HG03066 (cell line): ENCODE data around the gene PCCA.
"Not testable (repeated sequence)": the region's sequence is repeated elsewhere in the genome, so short reads cannot be mapped to it uniquely, and the experiment has no call there.

Source experiments
- ATAC-seq: cut with Tn5 transposase; IDR thresholded peaks from one replicate; pipeline ENCODE4 v1.9.1; 2021; ENCODE audit warnings: low read depth; ENCODE audit not compliant: unreplicated experiment

The PCCA gene

DNA sequence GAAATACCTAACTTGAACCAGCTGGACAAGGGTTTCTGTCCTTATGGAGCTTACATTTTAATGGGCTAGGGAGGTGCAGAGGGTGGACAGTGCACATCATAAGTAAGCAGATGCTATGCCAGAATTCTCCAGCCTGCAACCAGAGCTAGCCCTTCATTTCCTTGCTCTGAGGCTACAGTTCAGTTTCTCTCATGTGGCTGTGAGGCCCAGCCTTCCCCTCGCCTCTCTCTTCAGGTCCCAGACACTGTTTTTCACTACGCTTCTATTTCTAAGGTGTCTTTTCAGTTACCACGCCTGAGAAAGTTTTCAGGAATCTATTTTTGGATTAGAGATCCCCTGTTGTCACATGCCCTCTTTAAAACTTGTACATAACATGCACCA lies 141.9 kb downstream of the PCCA start:
- no peak for ATAC-seq

DNA sequence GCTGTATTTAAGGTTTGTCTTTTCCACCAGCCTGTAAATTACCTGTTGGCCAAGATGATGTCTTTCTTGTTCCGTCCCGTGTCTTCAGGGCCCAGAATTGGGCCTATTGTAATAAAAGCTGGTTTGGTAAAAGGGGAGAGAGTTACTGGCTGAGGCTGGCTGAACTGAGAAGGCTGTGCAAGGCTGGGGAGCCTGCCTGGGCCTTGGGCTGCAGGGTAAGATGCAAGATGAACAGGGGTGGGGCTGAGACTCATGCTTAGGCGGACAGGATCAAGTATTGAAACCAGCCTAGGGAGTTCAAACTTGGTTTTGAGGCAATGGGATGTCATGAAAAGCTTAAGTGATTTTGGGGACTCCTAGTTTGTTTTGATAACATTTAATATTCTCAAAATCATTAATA lies 142.3 kb downstream of the PCCA start:
- no peak for ATAC-seq

DNA sequence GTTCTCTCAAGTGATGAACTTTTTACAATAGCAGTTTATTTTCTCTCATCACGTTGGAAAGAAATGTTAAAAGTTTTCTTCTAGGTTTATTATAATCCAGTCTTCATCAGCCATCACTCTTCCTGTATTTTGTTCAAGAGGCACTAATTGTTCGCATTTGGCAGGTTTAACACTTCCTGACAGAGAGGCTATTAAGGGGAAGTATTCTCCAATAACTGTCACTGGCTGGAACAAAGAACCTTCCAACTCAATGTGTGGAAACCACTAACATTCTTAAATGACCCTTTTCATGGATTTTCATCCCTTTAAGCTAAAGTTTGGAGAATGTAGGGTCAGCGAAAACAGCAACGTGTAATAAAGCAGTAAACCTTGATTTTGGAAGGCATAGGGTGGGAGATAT lies 145.1 kb downstream of the PCCA start:
- ATAC-seq, result no peak

DNA sequence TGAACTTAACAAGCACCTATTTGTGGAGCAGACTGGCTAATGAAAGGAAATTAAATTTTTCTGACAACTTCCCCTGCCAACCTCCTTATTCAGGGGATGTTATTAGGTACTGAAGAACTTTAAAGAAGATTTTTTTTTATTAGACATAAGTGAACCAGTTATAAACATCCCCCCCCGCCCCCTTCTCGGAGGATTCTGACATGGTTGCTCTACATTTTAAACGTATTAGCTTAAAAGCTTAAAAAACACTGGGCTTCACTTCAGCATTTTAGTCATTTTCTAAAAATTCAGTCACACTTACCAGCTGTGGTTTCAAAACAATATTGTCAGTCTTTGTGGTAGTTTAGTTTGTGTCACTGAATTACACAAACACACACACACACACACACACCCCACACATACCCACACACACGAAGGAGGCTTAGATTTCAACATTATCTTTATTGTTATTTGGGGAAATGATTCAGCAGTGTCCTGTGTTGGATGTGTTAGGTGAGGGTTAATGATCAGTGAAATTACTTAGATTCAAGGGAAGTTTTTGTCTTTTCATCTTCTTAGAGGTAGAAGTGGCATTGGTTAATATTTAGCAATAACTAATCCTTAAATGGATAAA lies 145.7 kb downstream of the PCCA start:
- ATAC-seq, result no peak

DNA sequence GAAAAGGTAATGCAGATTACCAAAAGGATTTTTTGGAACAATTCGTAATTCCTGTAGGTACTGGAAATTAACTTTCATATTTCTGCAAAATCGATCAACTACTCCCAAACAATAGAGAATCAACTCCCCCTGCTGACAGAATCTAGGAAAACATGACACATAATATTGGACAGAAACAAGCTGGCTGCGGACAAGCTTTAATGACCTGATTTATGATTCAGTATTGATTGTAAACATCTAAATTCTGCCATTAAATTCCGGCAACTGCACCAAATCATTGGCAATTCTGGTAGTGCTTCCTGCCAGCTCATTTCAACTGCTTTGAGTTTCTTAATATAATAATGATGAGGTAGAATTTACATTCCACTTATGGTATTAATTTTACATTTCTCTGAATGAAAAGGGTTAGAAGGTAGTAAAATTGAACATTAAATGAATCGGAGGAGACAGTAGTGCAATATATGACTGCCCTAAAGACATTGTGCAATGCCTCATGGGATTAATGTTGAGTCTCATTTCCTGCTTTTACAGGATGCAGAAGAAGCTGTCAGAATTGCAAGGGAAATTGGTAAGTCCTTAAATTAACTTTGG lies 146.5 kb downstream of the PCCA start:
- ATAC-seq, result no peak

DNA sequence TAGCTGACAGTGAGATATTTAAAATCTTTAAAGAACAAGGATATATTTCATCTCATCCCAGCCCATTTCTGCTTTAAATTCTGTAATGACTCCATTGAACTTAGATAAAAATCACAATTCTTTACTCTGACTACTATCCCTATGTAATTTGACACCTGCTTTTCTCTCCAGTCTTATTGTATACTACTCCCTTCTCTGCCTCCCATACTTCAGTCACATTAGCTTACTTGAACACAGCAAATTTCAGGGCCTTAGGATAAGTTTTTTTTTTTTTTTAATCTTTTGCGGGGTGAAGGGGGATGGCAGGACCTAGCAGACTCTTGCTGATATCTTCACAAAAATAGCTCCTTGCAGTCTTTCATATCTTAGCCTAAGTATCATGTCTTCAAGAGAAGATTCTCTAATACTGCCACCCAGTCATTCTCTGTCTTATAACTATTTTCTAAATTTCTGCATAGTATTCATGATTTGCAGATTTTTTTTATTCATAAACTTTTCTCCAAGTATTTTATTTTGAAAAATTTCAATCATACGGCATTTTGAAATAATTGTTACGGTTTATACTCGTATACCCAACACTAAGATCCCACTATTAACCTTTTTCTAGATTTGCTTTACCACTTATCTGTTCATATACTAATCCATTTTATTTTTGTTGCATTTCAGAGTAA lies 151.4 kb downstream of the PCCA start:
- ATAC-seq, result no peak

DNA sequence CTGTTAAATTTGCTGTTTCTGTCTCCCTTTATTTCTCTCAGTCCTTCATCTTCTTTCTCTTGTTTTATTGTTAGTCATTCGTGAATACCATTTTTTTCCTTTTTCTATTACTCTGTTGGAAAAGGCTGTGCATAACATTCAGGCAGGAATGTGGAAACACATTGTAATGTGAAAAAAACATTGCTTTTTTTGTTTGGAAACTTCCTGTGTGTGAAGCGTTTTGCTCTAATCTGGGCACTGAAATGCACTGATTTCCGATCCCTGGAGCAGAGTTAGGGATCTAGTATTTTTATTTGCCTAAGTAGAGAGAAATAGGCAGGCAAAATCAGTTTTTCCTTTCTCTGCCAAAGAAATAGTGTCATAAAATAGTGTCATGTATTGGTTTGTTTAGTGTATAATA lies 155.5 kb downstream of the PCCA start:
- no peak for ATAC-seq

DNA sequence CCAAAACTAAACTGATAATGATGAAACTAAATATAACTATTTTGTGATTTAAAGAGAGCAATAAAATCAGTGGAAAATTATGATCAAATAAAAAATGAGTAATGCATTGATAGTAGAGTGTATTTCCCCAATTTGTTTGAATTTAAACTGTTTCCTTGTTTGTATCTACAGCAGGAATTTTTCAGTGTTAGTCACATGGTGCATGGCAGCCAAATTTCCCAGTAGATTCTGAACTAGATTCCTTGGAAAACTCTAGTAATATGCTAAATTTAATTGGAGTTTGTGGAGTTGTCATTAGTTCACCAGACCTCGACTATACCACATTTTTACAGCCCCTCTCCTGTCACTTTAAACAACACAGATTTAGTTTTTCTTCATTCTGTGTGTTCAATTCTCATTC lies 156.2 kb downstream of the PCCA start:
- ATAC-seq, result no peak

DNA sequence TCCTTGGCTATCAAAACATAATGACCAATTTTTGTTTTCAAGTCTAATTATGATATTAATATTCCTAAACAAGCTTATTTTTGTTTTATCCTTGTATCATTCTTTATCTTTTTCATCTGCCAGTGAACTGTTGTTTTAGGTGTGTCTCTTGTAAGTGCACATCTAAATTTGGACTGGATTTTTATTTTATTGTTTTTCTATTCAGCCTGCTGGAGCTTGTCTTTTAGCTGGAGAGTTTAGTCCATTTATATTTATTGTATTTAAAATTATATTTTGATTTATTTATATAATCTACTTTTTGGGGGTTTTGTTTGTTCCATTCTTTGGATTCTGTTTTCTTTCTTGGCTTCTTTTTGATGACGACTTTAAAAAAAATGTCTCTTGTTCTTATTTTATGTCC lies 159.0 kb downstream of the PCCA start:
- ATAC-seq, result no peak

DNA sequence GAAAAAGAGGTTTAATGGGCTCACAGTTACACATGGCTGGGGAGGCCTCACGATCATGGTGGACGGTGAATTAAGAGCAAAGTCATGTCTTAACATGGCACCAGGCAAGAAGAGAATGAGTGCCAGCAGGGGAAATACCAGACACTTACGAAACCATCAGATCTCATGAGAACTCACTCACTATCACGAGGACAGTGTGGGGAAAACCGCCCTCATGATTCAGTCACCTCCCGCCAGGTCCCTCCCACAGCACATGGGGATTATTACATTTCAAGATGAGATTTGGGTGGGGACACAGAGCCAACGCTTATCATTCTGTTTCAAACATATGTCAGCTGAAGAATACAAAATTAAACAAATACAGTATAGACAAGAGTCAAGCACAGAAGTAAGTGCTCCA lies 165.1 kb downstream of the PCCA start:
- ATAC-seq, result no peak

DNA sequence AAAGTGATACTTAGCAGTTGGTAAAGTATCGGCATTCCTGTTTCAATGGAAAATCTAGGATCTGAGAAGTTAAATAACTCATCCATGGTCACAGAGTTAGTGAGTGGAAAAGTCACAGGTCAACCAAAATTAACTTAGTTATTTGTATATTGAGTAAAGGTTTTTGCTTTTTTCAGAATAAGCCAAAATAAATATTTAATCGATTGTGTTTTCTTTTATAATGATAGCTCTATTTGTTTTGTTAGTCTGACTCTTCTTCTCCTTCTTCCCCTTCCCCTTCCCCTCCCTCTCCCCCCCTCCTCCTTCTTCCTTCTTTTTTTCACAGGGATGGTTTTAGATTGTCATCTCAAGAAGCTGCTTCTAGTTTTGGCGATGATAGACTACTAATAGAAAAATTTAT lies 173.5 kb downstream of the PCCA start:
- no peak for ATAC-seq

DNA sequence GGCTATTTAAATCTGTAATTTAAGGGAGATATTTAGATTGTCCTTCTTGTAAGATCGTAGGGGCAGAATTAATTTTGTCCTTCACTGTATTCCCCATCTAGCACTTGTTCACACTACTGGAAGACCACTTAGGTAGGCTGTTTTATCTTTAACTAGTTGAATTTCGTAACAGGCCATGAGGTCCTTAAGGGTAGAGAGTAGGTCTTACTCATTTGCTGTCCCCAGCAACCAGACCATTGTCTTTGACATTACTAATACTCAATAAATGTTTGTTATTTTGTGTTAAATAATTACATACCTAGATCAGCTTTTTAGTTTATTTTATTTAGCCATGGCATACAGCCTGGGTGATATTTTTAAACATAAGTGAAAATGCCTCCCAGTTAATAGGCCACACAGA lies 177.1 kb downstream of the PCCA start:
- no peak for ATAC-seq

DNA sequence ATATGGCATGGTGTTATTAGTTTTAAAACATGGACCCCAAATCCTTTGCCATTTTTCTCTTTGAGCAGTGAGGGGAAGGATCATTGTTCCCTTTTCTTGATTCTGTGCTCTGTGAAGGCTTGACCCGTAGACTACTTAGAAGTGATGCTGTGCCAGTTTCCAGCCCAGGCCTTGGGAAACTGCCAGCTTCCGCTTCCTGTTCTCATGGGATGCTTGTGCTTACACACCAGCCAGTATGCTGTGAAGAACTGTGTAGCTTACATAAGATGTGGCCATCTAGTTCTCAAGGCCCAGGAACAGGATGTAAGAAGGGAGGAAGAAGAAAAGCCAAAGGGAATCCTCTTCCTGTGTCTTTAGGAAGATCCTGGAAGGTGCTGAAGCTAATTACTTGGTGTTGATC lies 180.9 kb downstream of the PCCA start:
- ATAC-seq, result no peak

DNA sequence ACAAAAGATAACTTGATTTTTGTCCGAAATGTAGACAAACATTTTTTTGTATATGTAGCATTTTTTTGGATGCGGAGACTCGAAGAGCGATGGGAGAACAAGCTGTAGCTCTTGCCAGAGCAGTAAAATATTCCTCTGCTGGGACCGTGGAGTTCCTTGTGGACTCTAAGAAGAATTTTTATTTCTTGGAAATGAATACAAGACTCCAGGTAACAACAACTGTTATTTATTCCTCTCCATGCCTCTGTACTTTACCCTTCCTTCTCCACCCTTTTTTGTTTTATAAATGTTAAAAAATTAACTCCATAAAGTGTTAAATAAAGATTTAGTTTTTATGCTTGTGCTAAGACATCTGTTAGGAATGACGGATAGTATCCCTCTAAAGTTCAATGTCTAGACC lies 184.2 kb downstream of the PCCA start:
- no peak for ATAC-seq

DNA sequence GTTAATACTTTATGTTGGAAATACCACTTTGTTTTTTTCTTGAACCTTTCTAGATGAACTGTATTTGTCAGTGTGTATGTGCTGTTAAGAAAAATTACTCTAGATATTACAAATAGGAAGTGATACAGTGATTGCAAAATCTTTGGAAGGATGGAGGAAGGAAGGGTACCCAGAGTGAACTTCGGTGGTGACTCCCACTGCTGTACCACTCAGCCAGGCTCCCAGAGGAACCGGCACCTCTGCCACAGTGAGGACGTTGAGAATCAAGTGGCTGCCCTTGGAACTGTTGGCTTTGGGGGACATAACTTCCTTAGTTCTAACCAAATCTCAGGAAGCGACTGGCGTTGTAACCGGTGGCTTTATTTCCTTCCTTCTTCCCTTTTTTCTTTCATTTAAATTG lies 184.7 kb downstream of the PCCA start:
- ATAC-seq, result no peak

DNA sequence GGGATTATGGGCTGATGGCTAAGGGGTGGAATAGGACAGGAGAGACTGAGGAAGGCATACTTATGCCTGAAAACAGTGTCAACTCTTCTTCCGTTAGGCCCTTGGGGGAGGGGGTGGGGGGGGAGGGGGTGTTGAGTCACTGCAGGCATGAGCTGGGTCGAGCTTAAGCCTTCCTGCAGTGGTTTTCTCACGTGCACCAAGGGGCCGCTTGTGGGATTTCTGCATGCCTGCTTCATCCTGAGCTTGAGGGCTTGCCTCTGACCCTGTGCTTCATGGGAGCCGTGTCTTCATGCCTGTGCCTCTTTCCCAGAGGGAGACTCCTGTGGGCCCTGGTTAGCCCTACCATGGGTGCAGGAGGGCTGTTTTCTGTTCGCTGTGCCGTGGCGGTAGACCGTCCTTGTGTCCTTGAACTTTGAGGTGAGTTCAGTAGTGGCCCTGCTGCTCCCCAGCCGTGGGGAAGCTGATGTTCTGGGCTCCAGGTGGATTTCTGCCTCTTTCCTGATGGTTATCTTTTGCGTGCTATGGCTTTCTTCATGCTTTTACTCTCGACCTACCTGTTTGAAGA lies 186.1 kb downstream of the PCCA start:
- no peak for ATAC-seq

DNA sequence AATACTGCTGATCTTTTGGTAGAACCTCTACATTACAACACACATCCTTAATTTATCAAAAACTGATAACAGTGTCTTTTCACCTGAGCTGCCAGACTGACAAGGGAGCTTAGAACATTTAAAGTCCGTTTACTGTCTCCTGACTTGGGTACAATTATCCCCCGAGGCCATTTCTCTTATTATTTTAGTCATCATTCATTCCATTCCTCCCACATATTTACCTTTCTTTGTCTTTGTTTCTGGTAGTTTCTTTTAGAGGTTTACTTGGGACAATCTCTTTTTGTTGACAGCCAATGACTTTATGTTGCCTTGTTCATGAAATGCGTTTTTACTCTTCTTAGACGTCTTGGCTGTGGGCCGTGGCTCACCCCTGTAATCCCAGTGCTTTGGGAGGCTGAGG lies 186.9 kb downstream of the PCCA start:
- ATAC-seq, result no peak

DNA sequence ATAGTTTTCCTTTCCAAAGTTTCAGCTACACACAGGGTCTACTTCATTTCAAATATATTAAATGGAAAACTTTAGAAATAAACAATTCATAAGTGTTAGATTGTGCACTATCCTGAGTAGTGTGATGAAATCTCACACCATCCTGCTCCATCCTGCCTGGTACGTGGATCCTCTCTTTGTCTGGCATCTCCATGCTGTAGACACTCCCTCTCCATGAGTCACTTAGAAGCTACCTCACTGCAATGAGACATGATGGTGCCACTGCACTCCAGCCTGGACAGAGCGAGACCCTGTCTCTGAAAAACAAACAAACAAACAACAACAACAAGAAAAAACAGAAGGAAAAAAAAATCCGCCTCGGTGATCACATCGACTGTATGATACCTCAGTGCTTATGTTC lies 191.8 kb downstream of the PCCA start:
- no peak for ATAC-seq

DNA sequence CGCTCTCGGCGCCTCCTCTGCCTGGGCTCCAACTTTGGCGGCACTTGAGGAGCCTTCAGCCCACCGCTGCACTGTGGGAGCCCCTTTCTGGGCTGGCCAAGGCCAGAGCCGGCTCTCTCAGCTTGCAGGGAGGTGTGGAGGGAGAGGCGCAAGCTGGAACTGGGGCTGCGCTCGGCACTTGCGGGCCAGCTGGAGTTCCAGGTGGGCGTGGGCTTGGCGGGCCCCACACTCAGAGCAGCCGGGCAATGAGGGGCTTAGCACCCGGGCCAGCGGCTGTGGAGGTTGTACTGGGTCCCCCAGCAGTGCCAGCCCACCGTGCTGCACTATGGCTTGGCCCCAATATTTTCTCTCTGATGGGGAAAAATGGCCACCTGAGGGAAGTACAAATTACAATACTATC lies 193.4 kb downstream of the PCCA start:
- not testable (repeated sequence) for ATAC-seq

DNA sequence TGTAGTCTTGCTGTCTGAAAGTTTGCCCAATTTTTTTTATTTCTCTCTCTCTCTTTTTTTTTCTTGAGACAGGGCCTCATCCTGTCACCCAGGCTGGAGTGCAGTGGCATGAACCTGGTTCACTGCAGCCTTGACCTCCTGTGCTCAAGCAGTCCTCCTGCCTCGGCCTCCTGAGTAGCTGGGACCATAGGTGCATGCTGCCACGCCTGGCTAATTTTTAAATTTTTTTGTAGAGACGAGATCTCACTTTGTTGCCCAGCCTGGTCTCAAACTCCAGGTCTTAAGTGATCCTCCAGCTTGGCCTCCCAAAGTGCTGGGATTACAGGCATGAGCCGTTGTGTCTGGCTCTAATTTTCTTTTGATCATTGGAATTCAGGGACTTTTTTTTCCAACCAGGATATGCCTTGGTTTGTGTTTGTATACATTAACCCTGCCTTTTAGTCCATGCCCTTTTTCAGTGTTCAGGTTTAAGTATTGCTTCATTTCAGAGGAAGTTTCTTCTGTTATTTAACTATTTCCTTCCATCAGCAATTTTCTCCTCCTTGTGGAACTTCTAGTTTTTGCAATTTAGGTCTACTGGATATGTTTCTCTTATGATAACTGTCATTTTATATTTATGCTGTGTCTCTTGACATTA lies 201.4 kb downstream of the PCCA start:
- no peak for ATAC-seq

DNA sequence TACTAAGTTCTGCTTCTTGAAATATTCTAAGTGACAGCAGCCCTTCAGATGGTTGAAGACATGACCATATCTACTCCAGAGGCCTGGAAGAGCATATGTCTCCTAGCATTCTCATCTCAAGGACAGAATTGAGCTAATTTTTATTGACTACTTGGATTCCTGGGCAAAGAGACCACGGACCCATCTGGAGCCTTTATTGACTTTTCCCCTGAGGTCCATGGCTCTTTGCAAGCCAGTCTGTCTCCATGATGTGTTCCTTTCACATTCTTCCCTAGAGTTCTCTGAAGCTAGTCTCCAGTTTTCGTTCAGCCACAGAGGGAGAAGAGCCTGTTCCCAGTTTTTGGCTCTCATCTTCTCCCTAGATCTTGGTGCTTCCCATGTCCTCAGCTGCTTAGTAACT lies 202.7 kb downstream of the PCCA start:
- no peak for ATAC-seq

DNA sequence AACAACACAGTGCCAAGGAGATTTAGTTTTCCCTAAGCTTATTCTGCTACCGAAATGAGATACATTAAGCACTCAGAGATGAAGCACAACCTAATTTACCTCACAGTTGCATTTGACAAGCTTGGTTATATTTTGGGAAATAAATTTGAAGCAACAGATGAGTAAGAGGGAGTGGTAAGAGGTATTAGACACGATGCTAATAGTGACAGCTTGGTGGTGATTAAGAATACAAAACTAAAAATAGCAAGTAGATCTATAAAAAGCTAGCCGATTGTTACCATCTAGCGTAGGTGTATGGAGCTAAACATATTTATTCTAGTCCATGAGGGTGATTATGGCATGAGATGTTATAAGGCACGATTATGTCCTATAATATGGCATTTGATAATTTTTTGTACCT lies 208.5 kb downstream of the PCCA start:
- ATAC-seq, result no peak
